SK-N-SH (cell line): Measurements from ENCODE around the gene PYGM. TPM values are rescaled to one million over a fixed set of nuclear protein-coding genes. Genes with fewer than 3 reads are reported as not detected.
A peak's percentile ranks its signal among the peaks of the same experiment; 100 is the strongest.

Experiments used
- CTCF ChIA-PET: fragments of 300-600, 350-600 bp; formaldehyde crosslinking; extraction: SDS; loops from one replicate; lab custom pipeline; 2021; lab: Yijun Ruan, JAX
- POLR2A ChIA-PET: fragments of 350-600 bp; sonication (Branson Sonifier 250); formaldehyde crosslinking; extraction: SDS; loops from one replicate; lab custom pipeline; 2020; ENCODE audit warnings: antibody characterized with exemption, inconsistent platforms; lab: Yijun Ruan, JAX
- DNase-seq: peaks from one replicate; pipeline ENCODE4 v3.0.0; 2012
- H2AFZ ChIP-seq: fragments of 200-600 bp; sonication (generic); 2 replicates; pipeline ENCODE4 v1.8.1; 2016; ENCODE audit warnings: antibody characterized with exemption, mild to moderate bottlenecking, low read depth
- H3F3A ChIP-seq: fragments of 200-600 bp; sonication (generic); replicated peaks from 2 replicates; pipeline ENCODE3; 2016; ENCODE audit warnings: antibody characterized with exemption, mild to moderate bottlenecking; ENCODE audit not compliant: insufficient read depth
- H3K27ac ChIP-seq, 2 experiments: fragments of 200-500 bp in 1 of 2; fragments of 200-600 bp in 1 of 2; sonication (Bioruptor generic) in 1 of 2; sonication (generic), shearing (Covaris generic) in 1 of 2; 2 replicates each; pipeline versions ENCODE4 v1.5.1 to v1.6.1; 2014 to 2016; ENCODE audit warnings: low read depth in 2 of 2, inconsistent platforms in 1 of 2, low read length in 1 of 2, mild to moderate bottlenecking in 1 of 2, mixed read lengths in 1 of 2
- H3K27me3 ChIP-seq: fragments of 200-600 bp; sonication (generic), shearing (Covaris generic); 2 replicates; pipeline ENCODE4 v1.6.1; 2016; ENCODE audit warnings: mixed run types; ENCODE audit not compliant: insufficient read depth
- H3K36me3 ChIP-seq, 2 experiments: fragments of 200-500 bp in 1 of 2; fragments of 200-600 bp in 1 of 2; sonication (Bioruptor generic) in 1 of 2; sonication (generic) in 1 of 2; replicated peaks in 1 of 2; 2 replicates each; pipeline versions ENCODE3 to v1.5.1; 2014 to 2016; ENCODE audit warnings: low read length in 1 of 2, mild to moderate bottlenecking in 1 of 2; ENCODE audit not compliant: insufficient read depth in 2 of 2, control insufficient read depth in 1 of 2
- H3K4me1 ChIP-seq, 2 experiments: fragments of 200-500 bp in 1 of 2; fragments of 200-600 bp in 1 of 2; sonication (Bioruptor generic) in 1 of 2; sonication (generic), shearing (Covaris generic) in 1 of 2; 2 replicates each; pipeline versions ENCODE4 v1.5.1 to v1.6.1; 2014 to 2016; ENCODE audit warnings: low read depth in 1 of 2, low read length in 1 of 2, mixed run types in 1 of 2; ENCODE audit not compliant: insufficient read depth in 2 of 2, control insufficient read depth in 1 of 2
- H3K4me2 ChIP-seq: fragments of 200-600 bp; sonication (generic), shearing (Covaris generic); 2 replicates; pipeline ENCODE4 v1.6.1; 2017; ENCODE audit warnings: mixed run types
- H3K4me3 ChIP-seq, 2 experiments: fragments of 200-500 bp in 1 of 2; fragments of 200-600 bp in 1 of 2; sonication (Bioruptor generic) in 1 of 2; sonication (generic), shearing (Covaris generic) in 1 of 2; 2 replicates each; pipeline versions ENCODE4 v1.5.1 to v1.8.1; 2014 to 2016; ENCODE audit warnings: low read depth in 2 of 2, inconsistent platforms in 1 of 2, low read length in 1 of 2, mild to moderate bottlenecking in 1 of 2, mixed read lengths in 1 of 2, moderate library complexity in 1 of 2
- H3K79me2 ChIP-seq: fragments of 200-600 bp; sonication (generic); 2 replicates; pipeline ENCODE4 v1.8.1; 2017; ENCODE audit warnings: mild to moderate bottlenecking; ENCODE audit not compliant: insufficient read depth
- H3K9ac ChIP-seq: fragments of 200-600 bp; sonication (generic); 2 replicates; pipeline ENCODE4 v1.6.1; 2017; ENCODE audit warnings: mixed run types
- H3K9me2 ChIP-seq: fragments of 200-600 bp; sonication (generic); 2 replicates; pipeline ENCODE4 v1.6.1; 2017; ENCODE audit warnings: mixed run types
- H3K9me3 ChIP-seq: fragments of 200-600 bp; sonication (generic); 2 replicates; pipeline ENCODE4 v1.6.1; 2017; ENCODE audit warnings: mixed run types, mild to moderate bottlenecking, moderate library complexity
- H4K20me1 ChIP-seq: fragments of 200-600 bp; sonication (generic); 2 replicates; pipeline ENCODE4 v1.6.1; 2017; ENCODE audit warnings: mild to moderate bottlenecking, mixed run types; ENCODE audit not compliant: insufficient read depth
- CHD2 ChIP-seq: fragments of 150-350 bp; IDR thresholded peaks from 2 replicates; pipeline ENCODE4 v1.6.1; 2018; ENCODE audit warnings: low read length; ENCODE audit not compliant: partially characterized antibody
- CTCF ChIP-seq: fragments of 200-600 bp; sonication (generic); IDR thresholded peaks from 2 replicates; pipeline ENCODE4 v1.6.1; 2017; ENCODE audit warnings: antibody characterized with exemption, mild to moderate bottlenecking, moderate library complexity
- EP300 ChIP-seq, 2 experiments: IDR thresholded peaks; 2 replicates each; pipeline versions ENCODE4 v1.4.0 to v1.6.1; 2012; ENCODE audit warnings: borderline replicate concordance in 1 of 2, low read depth in 1 of 2, low read length in 1 of 2
- FOSL2 ChIP-seq: IDR thresholded peaks from 2 replicates; pipeline ENCODE4 v1.4.0; 2012; ENCODE audit warnings: low read depth, mild to moderate bottlenecking, moderate library complexity, borderline replicate concordance
- GATA2 ChIP-seq: sonication (generic); formaldehyde crosslinking; IDR thresholded peaks from 2 replicates; pipeline ENCODE4 v1.5.0; 2020; ENCODE audit warnings: mild to moderate bottlenecking, missing genetic modification reagents
- NFIC ChIP-seq: IDR thresholded peaks from 2 replicates; pipeline ENCODE4 v1.4.0; 2012; ENCODE audit warnings: borderline replicate concordance
- RCOR1 ChIP-seq: fragments of 150-350 bp; IDR thresholded peaks from 2 replicates; pipeline ENCODE4 v1.6.1; 2017; ENCODE audit warnings: antibody characterized with exemption, low read length
- RXRA ChIP-seq: IDR thresholded peaks from 2 replicates; pipeline ENCODE4 v1.4.0; 2012; ENCODE audit warnings: low read depth, mild to moderate bottlenecking, borderline replicate concordance
- TAF1 ChIP-seq: IDR thresholded peaks from 2 replicates; pipeline ENCODE4 v1.6.1; 2012; ENCODE audit warnings: low read depth, mild to moderate bottlenecking, low read length, moderate library complexity, borderline replicate concordance
- TCF12 ChIP-seq: IDR thresholded peaks from 2 replicates; pipeline ENCODE4 v1.4.0; 2012
- USF2 ChIP-seq: fragments of 150-350 bp; IDR thresholded peaks from 2 replicates; pipeline ENCODE4 v1.6.1; 2017; ENCODE audit warnings: antibody characterized with exemption, low read length, low read depth, borderline replicate concordance
- whole genome bisulfite sequencing: methylation state at CpG from one replicate; pipeline ENCODE4 v1.1.6; 2017; ENCODE audit warnings: low lambda C conversion rate; 5-methylcytosine and 5-hydroxymethylcytosine counted together
- polyA plus RNA-seq, 3 experiments: library from polyadenylated mRNA; depleted of rRNA; stranded (reverse); fragments of >200 nt; gene quantifications; 2 replicates each; pipeline ENCODE4 v1.2.3, GENCODE V29; 2012

Gene PYGM
- polyA plus RNA-seq, 1 of the 3 experiments (the other 2 are of a cell fraction), result 0.08 TPM

- Histone ChIP-seq H3K4me3 (peak overlapping the region in 1 of 2 experiments; percentile 67; a peak in 1 of 4 replicates), H3K79me2 (no peaks in the 10 kb centered on the region), H3F3A (no peaks in the 10 kb centered on the region), H2AFZ (no peak overlapping the region; the same call in 1 of the 2 replicates), H3K4me2 (peak overlapping the region; percentile 100; the same call in 1 of the 2 replicates), H3K9ac (no peak overlapping the region)
- TF ChIP-seq CTCF, result no peak
- TF ChIP-seq NFIC, result no peak
- TF ChIP-seq RCOR1, result 0 out of 2 replicates have a peak, but pooled peaks have one; percentile 11
- no peak for TF ChIP-seq RXRA
- TF ChIP-seq CHD2, result peak; percentile 27
- 0 out of 4 replicates have a peak, but pooled peaks of 1 of the 2 experiments have one; percentile 22 for TF ChIP-seq EP300 (IDR thresholded peaks at IDR 0.05; ENCODE audit: borderline replicate concordance in 1 of 2, low read depth in 1 of 2, low read length in 1 of 2)
- TF ChIP-seq TCF12, result no peak
- TF ChIP-seq TAF1, result no peak
- no peak for TF ChIP-seq FOSL2
- TF ChIP-seq GATA2, result no peak
- TF ChIP-seq USF2, result no peak
- TF ChIP-seq, all 33 proteins: peak for 3
- ChIA-PET CTCF (interaction anchor here (0.5 to 2.6 kb wide), 7 partner anchors 10 to 72 kb away, joined by 3 to 17 read pairs (median 4); no protein-coding TSS in a partner anchor), POLR2A (no interaction called here)
- no peaks in the 10 kb centered on the region for H3K36me3 ChIP-seq
- no peaks in the 10 kb centered on the region for H4K20me1 ChIP-seq
- H3K9me2 ChIP-seq, result no peaks in the 10 kb centered on the region
- DNase-seq, result peak; percentile 62
- H3K4me1 ChIP-seq, result peaks cover 0 to 34% of the 10 kb centered on the region in 2 experiments; a peak in 1 of 4 replicates
- 68% methylated on average over 6 of the region's 9 CpGs for WGBS
- no peaks in the 10 kb centered on the region for H3K9me3 ChIP-seq
- peak overlapping the region in 1 of 2 experiments; percentile 76; a peak in 2 of 4 replicates for H3K27ac ChIP-seq
- H3K27me3 ChIP-seq, result no peaks in the 10 kb centered on the region; the same call in 1 of the 2 replicates
Observed at GRCh38 chr11:64723907-64724862, 35.6 kb downstream of the PYGM start.
